ENCODE data around the gene PNO1.
"Not testable (repeated sequence)": the region's sequence is repeated elsewhere in the genome, so short reads cannot be mapped to it uniquely, and the experiment has no call there.

The PNO1 gene

GRCh38 chr2:68157402-68158133 lies at the start of gene PNO1:
Gene PNO1, plus strand, starts transcription at chr2:68157888. Its CDS starts 47 bp downstream, at chr2:68157935.
- DNase-seq: peak; percentile 89

GRCh38 chr2:68108120-68108519 lies 49.6 kb upstream of the PNO1 start:
- DNase-seq: no peak

- no peak for DNase-seq
Measured at GRCh38 chr2:68110102-68110501, 47.6 kb upstream of the PNO1 start.

GRCh38 chr2:68115965-68116364 lies 41.7 kb upstream of the PNO1 start:
- DNase-seq: no peak

GRCh38 chr2:68117922-68118321 lies 39.8 kb upstream of the PNO1 start:
- DNase-seq: not testable (repeated sequence)

GRCh38 chr2:68118816-68119215 lies 38.9 kb upstream of the PNO1 start:
- no peak for DNase-seq

GRCh38 chr2:68119504-68119903 lies 38.2 kb upstream of the PNO1 start:
- no peak for DNase-seq

- peak; percentile 26 for DNase-seq
Measured at GRCh38 chr2:68121873-68122679, 35.6 kb upstream of the PNO1 start.

GRCh38 chr2:68122680-68122964 lies 35.1 kb upstream of the PNO1 start:
- DNase-seq: no peak

- DNase-seq: no peak
Measured at GRCh38 chr2:68124321-68124720, 33.4 kb upstream of the PNO1 start.

- DNase-seq: no peak
Measured at GRCh38 chr2:68125821-68126220, 31.9 kb upstream of the PNO1 start.

- DNase-seq: no peak
Measured at GRCh38 chr2:68126561-68126960, 31.1 kb upstream of the PNO1 start.

GRCh38 chr2:68127358-68128242 lies 30.1 kb upstream of the PNO1 start:
- DNase-seq: no peak

GRCh38 chr2:68134120-68134519 lies 23.6 kb upstream of the PNO1 start:
- DNase-seq: no peak

- DNase-seq: no peak
Measured at GRCh38 chr2:68134554-68134953, 23.1 kb upstream of the PNO1 start.

- DNase-seq: no peak
Measured at GRCh38 chr2:68135448-68136320, 22.0 kb upstream of the PNO1 start.

GRCh38 chr2:68141875-68142274 lies 15.8 kb upstream of the PNO1 start:
- DNase-seq: no peak

GRCh38 chr2:68151037-68151436 lies 6.7 kb upstream of the PNO1 start:
- DNase-seq: no peak

- DNase-seq: no peak
Measured at GRCh38 chr2:68152681-68153347, 4.9 kb upstream of the PNO1 start.

GRCh38 chr2:68155618-68156017 lies 2.1 kb upstream of the PNO1 start:
- DNase-seq: no peak

- DNase-seq: no peak
Measured at GRCh38 chr2:68156419-68156818, 1.3 kb upstream of the PNO1 start.

GRCh38 chr2:68157002-68157401 lies 686 bp upstream of the PNO1 start:
- no peak for DNase-seq

Measured in NCI-H226 (cell line).